GM21786 (cell line): Measurements from ENCODE around the gene KCNK13.
"Not testable (repeated sequence)": the region's sequence is repeated elsewhere in the genome, so short reads cannot be mapped to it uniquely, and the experiment has no call there.

Experiments used
- ATAC-seq: cut with Tn5 transposase; IDR thresholded peaks from one replicate; pipeline ENCODE4 v1.9.1; 2021; ENCODE audit not compliant: unreplicated experiment

KCNK13 gene

DNA sequence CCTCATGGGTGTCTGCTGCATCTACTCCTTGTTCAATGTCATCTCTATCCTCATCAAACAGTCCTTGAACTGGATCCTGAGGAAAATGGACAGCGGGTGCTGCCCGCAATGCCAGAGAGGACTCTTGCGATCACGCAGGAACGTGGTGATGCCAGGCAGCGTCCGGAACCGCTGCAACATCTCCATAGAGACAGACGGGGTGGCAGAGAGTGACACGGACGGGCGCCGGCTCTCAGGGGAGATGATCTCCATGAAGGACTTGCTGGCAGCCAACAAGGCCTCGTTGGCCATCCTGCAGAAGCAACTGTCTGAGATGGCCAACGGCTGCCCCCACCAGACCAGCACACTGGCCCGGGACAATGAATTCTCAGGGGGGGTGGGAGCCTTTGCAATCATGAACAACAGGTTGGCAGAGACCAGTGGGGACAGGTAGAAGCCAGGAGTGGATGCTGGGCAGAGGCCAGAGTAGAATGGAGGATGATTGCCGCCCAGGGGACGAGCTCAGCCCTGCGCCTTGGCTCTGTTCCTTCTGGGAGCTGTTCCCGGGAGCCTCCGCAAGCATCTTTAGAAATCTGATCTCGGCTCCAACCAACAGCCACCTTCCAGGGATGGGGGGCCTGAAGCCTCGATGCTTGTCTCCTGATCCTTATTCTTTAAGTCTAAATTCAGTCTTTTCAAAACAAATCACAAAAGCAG, 122.9 kb downstream of the KCNK13 start:
- ATAC-seq: no peak

DNA sequence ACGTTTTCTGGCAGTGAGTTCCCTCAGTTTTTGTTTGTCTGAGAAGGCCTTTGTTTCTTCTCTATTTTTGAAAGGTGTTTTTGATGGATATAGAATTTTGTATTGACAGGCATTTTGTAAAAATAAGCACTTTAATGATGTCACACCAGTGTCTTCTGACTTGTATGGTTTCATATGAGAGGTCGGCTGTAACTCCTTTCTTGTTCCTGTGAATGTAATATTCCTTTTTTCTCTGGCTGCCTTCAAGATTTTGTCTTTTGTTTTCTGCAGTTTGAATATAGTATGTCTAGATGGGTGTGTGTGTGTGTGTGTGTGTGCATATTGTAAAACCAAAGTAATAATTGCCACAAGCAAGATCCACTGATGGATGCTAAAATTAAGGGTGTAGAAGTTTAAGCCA, 126.8 kb downstream of the KCNK13 start:
- ATAC-seq: no peak

DNA sequence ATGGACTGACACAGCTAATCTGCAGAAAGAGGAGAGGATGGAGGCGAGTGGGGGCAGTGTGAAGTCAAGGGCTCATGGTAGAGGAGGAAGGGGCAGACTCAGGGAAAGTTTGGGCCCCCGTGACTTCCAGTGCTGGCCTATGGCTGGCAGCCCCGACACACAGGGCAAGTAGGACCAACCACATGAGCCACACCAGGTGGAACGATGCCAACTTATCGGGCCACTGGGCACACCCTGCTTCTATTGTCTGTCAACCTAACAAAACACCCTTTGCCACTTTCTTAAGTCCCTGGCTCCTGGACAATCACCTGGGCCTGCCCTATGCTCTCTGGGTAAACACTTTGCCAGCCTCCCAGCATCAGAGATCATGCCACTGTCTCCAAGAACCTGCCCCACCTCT, 129.4 kb downstream of the KCNK13 start:
- ATAC-seq: no peak

DNA sequence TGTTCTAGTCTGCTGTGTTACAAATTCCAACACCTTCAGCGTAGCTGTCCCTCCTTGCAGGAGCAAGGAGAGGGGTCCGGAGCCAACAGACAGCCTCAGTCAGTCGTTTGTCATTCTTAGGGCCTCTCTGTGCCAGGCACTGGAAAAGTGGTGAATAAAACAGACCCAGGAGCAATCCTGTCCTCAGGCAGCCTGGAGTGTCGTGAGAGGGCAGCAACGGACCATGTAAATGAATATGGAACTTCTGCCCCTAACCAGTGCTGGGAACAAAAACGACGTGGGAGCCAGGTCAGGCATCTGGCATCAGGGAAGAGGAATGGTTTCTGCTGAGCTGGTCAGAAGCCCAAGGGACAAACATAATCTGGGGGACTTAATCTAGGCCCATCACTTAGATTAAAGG, 129.8 kb downstream of the KCNK13 start:
- ATAC-seq: no peak

DNA sequence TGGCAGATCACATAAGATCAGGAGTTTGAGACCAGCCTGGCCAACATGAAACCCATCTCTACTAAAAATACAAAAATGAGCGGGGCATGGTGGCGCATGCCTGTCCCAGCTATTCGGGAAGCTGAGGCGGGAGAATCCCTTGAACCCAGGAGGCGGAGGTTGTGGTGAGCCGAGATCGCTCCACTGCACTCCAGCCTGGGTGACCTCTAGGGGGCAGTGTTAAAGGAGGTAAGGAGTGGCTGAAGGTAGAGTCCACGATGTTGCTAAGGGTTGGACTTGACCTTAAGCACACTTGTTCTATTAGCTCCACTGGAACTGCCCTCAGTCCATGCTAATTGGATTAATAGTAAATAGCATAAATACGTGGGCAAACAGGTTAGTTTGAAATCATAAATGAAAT, 132.1 kb downstream of the KCNK13 start:
- no peak for ATAC-seq

DNA sequence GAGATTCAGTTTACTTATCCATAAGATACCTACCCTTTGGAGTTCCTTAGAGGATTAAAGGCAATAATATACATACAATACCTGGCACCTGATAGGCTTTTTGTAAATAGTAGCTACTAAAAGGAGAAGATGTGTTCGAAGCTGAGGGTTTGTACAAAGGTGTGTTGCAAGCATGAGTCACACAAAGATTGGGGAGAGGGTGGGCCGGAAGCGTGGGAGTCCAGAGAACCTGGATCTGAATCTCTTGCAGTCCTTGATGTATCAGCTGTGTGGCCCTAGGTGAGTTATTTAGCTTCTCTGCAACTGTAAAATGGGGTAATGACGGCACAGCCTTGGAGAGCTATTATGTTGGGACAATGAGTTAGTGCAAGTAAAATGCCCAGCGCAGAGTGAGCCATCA, 132.9 kb downstream of the KCNK13 start:
- ATAC-seq: no peak

DNA sequence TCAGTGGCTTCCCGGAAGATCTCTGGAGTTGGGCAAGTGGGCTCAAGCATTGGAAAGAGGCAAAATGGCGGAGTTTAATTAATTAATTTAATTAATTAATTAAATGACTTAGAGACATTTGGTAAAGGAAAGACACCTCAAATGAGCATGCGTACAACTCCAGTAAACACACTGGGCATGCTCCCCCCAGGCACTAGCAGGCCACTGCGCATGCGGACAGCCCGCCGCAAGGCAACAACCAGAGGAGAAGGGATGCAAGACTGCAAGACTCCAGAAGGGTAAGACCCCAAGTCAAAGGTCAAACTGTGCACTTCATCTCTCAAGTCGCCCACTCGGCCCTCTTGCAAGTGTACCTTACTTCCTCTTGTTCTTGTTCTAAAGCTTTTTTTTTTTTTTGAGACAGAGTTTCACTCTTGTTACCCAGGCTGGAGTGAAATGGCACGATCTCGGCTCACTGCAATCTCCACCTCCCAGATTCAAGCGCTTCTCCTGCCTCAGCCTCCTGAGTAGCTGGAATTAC, 136.8 kb downstream of the KCNK13 start:
- ATAC-seq: no peak

DNA sequence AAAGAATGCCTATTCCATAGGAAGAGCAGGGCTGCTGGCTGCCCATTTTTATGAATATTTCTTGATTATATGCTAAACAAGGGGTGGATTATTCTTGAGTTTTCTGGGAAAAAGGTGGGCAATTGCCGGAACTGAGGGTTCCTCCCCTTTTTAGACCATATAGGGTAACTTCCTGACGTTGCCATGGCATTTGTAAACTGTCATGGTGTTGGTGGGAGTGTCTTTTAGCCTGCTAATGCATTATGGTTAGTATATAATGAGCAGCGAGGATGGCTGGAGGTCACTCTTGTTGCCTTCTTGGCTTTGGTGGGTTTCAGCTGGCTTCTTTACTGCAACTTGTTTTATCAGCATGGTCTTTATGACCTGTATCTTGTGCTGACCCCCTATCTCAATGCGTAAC, 138.8 kb downstream of the KCNK13 start:
- not testable (repeated sequence) for ATAC-seq

DNA sequence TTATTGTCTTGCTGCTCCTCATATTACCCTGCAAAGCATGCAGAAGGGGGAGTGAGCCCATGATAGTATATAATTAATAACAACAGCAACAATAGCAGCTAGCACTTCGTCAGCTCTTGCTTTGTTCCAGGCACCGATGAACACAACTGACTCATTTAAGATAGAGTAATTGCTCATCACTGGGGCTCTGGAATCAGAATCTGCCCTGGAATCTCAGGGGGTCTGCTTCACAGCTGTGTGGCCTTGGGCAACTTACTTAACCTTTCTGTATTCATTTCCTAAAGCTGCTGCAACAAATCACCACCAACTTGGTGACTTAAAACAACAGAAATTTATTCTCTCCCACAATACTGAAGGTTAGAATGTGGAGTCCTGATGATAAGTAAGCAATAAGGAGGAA, 139.6 kb downstream of the KCNK13 start:
- no peak for ATAC-seq

DNA sequence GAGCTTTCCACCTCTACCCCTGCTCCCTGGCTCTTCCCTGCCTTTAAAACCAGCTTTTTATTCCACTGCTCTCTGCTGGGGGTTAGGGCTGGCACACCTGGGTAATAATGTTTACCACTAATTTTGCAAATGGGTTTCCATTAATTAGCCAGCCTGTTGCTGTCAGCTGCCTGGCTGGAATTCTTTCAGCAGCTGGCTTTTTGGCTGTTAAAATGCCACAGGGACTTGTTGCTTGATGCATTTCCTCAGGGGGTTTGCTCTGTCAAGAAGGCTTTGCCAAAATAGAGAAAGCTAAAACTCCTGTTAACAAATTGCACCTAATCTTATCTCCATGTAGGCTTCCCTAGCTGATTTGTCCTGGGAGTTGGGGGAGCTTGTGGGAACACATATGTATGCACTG, 142.7 kb downstream of the KCNK13 start:
- ATAC-seq: no peak

DNA sequence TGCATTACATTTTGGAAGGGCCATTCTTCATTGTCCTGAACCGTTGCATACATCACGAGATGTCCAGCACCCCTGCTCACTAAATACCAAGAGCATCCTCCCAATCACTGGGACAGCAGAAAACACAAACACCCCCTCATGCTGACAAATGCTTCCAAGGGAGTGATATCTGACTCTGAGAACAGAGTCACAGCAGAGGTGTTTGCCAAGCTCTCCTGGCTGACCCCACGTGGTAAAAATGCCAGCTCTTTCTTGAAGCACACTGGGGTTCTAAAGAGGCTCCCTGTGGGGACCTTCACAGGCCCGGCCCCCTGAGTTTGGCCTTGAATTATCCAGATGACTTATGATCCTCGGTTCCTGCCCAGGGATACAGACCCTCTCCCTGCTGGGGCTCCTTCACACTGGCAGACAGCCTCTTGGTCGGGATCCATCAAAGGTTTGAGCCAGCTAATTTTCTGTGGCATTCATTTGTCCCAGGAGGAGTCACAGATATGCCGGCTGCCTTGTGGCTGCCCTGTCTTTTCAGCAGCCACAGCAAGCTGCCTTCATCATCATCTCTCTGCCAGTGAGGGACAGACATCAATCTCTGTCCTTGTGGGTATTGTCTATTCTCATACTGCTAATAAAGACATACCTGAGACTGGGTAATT, 151.4 kb downstream of the KCNK13 start:
- ATAC-seq: no peak

DNA sequence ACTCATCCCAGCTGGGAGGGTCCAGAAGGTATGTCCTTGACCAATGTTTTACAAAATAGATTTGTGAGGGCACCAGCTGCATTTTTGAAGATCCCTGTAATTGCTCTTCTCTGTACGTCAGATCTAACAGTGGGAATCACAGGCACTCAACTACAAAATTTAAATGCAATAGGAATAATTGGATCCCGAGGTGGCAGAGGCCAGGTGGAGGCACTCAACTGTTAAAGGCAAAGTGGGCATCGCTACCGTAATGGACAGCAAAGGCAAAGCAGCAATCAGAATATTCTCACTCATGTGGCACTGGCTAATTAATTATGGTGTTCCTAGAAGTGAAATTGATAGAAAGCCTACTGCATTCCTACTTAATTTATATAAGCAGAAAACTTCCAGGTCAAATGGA, 166.7 kb downstream of the KCNK13 start:
- ATAC-seq: no peak

DNA sequence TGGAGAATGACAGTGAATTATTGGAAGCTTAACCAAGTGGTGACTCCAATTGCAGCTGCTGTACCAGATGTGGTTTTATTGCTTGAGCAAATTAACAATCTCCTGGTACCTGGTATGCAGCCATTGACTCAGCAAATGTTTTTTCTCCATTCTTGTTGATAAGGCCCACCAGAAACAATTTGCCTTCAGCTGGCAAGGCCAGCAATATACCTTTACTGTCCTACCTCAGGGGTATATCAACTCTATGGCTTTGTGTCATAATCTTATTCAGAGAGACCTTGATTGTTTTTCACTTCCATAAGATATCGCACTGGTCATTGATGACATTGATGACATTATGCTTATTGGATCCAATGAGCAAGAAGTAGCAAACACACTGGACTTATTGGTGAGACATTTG, 168.1 kb downstream of the KCNK13 start:
- not testable (repeated sequence) for ATAC-seq
